IMR-90 (cell line): ENCODE data around the gene TNFRSF1B.
"Not testable (repeated sequence)": the region's sequence is repeated elsewhere in the genome, so short reads cannot be mapped to it uniquely, and the experiment has no call there.

Experiments used
- CTCF ChIP-seq: conservative IDR thresholded peaks from 2 replicates; pipeline ENCODE4 v1.5.1; 2012; ENCODE audit warnings: mild to moderate bottlenecking, low read depth, low read length, improper control_type of control experiment
- MXI1 ChIP-seq: IDR thresholded peaks from 2 replicates; pipeline ENCODE4 v1.6.1; 2012; ENCODE audit warnings: low read depth, mild to moderate bottlenecking, low read length, moderate library complexity, borderline replicate concordance
- POLR2A ChIP-seq: IDR thresholded peaks from 2 replicates; pipeline ENCODE4 v1.6.1; 2012; ENCODE audit warnings: mild to moderate bottlenecking, low read depth, low read length
- RAD21 ChIP-seq: IDR thresholded peaks from 2 replicates; pipeline ENCODE4 v1.6.1; 2012; ENCODE audit warnings: low read length, improper control_type of control experiment
- RCOR1 ChIP-seq: IDR thresholded peaks from 2 replicates; pipeline ENCODE4 v1.6.1; 2012; ENCODE audit warnings: mild to moderate bottlenecking, low read length, improper control_type of control experiment; ENCODE audit not compliant: insufficient replicate concordance
- SMC3 ChIP-seq: fragments of 150-350 bp; IDR thresholded peaks from 2 replicates; pipeline ENCODE4 v1.6.1; 2016; ENCODE audit warnings: low read depth, mild to moderate bottlenecking, antibody characterized with exemption, low read length, moderate library complexity
- TF ChIP-seq, protein P1 (sequence below): fragments of 150-350 bp; IDR thresholded peaks from 2 replicates; pipeline ENCODE4 v1.6.1; 2017; ENCODE audit warnings: mild to moderate bottlenecking, antibody characterized with exemption, low read length, low read depth
- TF ChIP-seq, protein P2 (sequence below): fragments of 150-350 bp; IDR thresholded peaks from 2 replicates; pipeline ENCODE4 v1.6.1; 2016; ENCODE audit warnings: low read depth, mild to moderate bottlenecking, low read length, moderate library complexity, borderline replicate concordance

DNA sequence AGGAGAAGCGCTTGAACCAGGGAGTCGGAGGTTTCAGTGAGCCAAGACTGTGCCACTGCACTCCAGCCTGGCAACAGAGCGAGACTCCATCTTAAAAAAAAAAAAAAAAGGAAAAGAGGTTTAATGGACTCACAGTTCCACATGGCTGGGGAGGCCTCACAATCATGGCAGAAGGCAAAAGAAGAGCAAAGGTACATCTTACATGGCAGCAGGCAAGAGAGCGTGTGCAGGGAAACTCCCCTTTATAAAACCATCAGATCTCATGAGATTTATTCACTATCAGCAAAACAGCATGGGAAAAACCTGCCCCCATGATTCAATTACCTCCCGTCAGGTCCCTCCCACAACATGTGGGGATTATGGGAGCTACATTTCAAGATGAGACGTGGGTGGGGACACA lies 57.3 kb downstream of the TNFRSF1B start:
- not testable (repeated sequence) for TF ChIP-seq CTCF, SMC3, MXI1, POLR2A, RCOR1, RAD21
- TF ChIP-seq, protein P1, sequence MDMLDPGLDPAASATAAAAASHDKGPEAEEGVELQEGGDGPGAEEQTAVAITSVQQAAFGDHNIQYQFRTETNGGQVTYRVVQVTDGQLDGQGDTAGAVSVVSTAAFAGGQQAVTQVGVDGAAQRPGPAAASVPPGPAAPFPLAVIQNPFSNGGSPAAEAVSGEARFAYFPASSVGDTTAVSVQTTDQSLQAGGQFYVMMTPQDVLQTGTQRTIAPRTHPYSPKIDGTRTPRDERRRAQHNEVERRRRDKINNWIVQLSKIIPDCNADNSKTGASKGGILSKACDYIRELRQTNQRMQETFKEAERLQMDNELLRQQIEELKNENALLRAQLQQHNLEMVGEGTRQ, result not testable (repeated sequence)
- TF ChIP-seq, protein P2, sequence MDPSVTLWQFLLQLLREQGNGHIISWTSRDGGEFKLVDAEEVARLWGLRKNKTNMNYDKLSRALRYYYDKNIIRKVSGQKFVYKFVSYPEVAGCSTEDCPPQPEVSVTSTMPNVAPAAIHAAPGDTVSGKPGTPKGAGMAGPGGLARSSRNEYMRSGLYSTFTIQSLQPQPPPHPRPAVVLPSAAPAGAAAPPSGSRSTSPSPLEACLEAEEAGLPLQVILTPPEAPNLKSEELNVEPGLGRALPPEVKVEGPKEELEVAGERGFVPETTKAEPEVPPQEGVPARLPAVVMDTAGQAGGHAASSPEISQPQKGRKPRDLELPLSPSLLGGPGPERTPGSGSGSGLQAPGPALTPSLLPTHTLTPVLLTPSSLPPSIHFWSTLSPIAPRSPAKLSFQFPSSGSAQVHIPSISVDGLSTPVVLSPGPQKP, result not testable (repeated sequence)
